ENCODE measurements around the gene BCCIP.

Gene BCCIP

DNA sequence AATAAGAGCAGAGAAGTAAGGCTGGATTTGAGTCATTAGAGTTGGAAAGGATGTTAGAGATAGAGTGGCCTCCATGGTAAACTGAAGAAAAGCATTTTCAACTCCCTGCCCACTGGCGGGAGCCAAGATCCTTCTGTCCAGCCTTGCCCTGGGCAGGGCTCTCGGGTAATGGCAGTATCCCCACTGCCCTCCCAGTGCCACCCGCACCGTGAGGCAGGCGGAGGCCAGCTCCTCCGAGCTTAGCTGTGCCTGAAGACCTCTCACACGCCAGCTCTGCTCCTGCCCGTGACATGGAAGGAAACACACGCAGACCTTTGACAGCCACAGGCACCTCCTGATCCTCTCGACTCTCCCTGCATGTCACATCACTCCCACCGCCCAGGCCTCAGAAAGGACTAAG is 22.3 kb downstream of the BCCIP start:
- DNase-seq, result no peak

DNA sequence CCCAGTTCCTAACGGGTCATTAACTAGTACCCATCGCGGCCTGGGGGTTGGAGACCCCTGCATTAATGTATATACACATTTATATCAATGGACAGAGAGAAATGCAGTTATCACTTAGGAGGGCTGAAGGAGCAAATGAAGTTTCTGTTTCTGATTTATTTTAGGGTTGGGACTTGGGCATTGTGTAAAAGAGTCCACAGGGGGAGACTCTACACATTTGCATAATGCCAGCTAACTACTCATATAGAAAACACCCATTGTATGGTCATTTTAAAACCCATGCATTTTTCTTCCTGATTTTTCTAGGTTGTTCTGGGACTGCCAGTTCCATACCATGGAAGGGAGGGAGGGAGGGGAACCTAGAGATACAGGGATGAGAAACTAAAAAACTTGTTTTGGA is 23.5 kb downstream of the BCCIP start:
- DNase-seq, result no peak

DNA sequence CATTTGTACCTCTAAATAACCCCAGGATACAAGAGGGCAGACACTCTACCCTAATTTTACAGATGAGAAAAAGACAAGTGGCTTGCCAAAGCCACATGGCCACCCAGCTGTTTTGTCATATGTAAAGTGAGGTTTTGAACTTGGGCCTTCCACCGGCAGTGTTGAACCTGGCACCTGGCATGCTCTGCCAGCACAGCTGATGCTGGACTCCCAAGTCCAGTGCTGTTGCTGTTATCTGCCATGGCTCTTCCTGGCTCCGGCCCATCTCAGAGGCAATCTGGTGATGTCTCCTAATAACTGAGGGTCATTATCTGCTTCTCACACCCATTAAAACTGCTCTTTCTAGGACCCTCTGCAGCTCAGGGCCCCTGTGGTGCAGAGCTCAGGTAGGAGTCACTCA is 25.0 kb downstream of the BCCIP start:
- no peak for DNase-seq

DNA sequence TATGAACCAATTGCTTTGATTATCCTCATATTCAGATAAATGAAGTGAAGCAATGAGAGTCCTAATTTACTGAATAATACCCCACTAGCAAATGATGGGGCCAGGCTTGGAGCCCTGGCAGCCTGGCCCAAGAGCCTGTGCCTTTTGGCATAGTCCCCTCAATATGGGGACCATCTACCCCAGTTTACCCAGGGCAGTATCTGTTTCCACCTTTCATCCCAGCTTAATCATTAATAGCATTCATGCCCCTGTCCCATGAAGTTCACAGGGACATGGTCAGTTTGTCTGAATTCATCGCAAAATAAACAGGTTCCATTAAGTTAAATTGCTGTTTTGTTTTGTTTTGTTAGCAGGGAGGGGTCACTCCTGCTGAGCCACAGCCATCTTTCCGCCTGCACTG is 25.5 kb downstream of the BCCIP start:
- DNase-seq, result no peak

DNA sequence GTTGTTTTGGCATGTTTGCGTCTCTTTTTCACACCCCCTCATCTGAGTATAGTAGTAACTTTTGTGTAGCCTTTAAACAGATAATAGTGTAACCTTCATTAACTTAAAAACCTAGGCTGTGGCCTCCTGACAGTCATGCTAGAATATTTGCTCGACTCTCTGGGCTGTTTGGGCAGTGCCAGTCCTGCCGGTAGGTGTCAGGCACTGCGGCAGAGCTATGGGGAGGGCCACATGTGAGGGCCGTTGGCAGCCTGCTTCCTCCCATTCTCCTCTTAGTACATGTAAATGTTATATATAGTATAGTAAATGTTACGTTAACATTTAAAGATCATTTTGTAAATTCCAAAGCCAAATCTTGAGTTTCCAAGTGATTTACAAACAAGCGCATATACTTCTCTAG is 26.1 kb downstream of the BCCIP start:
- no peak for DNase-seq

DNA sequence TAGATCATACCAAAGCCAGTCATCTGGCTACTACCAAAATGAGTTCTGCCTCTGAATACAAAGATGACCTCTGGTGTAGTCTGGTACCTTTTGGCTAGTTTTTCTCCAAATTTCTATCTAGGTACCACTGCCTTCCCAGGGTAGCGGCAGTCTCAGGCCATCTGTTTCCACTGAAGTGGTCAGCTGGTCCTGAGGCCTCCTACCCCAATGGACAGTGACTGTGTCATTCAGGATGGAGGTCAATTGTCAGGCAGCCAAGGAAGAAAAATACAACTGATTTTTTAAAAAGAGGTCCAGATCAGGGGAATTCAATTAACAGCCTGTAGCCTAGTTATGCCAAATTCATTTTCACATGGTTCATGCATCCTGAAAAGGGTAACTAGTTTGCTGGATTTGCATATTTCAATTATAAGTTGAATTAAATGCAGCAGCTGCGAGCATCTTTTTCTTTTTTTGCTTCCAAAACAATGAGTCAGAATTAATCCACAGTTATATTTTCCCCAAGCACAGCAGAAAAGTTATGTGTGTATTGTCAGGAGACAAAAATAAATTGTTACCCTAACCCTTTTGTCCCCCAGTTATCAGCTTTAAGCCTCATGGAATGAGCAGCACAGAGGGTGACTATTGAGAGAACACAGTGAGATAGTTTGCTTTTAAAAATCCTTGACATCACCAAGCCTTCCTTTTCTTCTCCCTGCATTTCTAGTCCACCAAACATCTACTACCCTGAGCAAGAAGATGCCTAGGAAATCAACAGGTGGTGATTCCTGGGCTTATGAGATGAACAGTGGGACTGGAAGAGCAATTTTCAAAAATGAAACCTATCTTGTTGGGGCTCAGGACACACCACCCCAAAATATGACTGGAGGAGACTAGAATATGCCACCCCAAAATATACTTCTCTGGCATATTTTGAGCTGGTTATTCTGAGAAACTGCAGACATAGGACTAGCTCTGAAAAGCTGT is 27.7 kb downstream of the BCCIP start:
- no peak for DNase-seq

DNA sequence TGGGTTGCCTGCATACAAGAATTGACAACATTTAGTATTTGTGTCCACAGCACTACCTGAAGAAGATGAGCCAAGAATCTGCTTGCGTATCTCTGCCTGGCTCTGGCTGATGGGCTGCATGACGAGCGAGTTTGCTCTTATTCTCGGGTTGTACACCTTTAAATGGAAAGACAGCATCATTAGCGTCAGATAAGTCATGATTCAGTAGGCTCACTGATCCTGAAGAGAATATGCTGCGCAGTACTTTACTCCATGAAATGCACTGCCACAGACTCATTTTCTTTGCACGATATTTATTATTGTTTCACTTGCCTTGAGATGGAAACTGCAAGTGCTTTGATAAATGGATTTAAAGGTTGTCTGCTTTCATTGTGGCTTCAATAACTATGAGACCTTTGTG is 29.1 kb downstream of the BCCIP start:
- DNase-seq, result no peak

DNA sequence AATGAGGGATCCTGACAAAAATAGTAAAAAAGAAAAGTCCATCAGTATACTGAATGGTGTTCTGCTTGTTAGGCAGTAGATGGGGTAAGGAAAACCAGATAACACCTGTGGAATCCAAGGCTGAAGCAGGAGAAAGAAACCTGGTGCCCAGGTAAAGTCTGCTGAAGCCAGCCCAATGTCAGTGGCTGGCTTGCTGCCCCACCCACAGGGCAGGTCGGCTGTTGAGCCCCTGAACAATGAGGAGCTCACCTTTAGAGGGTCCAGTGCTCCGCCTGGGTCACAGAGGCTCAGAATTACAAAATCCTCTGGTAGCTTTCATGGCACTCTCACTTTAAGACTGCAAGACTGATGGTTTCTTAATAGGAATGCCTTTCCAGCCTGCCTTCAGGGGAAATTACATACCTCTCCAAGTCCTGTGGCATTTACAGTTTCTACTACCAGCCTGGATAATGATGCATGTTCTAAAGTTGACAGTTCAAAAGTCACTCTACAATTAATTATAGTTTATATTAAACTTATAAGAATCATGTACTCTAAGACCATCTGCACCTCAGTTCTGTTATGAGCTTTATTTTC is 33.9 kb downstream of the BCCIP start:
- DNase-seq, result no peak

DNA sequence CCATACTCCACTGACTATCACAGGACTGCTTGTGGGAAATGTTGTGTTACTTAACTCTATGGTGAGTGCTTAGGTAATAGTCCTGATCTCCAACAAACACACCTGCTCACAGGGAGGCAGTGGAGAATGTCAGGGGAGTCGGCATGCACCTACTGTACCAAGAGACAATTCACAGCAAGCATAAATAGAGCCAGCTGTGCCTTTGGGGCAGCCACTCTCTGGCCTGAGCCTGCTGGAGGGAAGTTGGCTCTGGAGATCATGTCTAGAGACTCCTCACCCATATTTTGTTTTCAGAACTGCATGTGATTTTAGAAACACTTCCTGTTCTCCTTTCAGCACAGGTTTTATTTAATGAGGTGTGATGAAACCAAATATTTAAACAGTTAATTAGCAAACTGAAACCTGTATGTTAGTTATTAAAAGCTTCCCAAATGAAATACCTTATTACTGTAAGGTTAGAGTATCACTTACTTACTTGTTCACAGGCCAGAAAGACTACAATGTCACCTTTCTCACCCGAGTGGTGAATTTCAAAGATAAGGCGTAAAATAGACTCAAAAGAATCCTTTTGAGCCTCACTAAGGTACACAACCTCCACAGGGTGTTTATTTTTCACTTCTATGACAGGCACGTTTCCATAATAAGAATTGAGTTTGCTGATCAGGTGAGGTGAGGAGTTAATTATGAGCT is 35.9 kb downstream of the BCCIP start:
- DNase-seq, result no peak

DNA sequence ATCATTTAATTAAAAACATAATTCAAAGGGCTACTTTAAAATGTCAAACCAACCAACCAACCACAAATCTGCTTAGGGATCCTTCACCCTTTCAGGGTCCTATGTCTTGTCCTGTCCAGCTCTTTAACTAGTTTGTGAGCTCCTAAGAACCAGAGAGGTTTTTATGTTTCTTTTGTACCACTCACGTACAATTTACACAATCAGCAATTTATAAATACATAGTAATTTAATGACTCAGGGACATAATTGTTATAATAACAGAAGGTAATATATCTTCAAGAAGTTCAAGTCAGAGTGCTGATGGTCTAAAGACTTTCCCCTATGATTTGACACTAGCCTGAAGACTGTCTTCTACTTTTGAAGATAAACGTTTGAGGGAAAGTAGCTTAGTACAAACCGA is 41.8 kb downstream of the BCCIP start:
- DNase-seq, result no peak

DNA sequence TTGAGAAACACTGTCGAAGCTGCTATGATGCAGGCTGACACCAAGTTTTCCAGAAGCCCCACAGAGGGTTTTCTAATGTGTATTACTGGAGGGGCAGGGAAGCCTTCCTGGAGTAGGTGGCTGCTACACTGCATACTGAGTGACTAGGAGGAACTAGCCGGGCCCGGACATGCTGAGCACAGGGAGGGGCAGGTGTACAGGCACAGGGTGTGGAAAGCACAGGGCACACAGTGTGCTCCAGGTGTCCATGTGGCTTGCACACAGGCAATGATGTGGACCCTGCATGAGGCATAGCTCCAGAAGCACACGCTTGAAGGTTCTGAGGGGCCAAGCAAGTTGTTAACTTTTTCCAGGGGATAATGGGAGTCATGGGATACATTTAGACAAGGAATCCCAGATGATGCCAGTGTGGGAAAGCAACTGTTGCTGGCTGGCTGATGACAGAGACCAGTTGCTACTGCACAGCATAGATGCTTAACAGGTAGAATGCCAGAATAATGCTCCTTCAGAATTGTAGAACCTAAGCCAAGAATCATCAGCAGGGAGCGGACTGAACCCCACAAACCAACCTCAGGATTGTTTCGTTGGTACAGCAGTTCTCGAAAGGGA is 43.2 kb downstream of the BCCIP start:
- DNase-seq, result no peak

DNA sequence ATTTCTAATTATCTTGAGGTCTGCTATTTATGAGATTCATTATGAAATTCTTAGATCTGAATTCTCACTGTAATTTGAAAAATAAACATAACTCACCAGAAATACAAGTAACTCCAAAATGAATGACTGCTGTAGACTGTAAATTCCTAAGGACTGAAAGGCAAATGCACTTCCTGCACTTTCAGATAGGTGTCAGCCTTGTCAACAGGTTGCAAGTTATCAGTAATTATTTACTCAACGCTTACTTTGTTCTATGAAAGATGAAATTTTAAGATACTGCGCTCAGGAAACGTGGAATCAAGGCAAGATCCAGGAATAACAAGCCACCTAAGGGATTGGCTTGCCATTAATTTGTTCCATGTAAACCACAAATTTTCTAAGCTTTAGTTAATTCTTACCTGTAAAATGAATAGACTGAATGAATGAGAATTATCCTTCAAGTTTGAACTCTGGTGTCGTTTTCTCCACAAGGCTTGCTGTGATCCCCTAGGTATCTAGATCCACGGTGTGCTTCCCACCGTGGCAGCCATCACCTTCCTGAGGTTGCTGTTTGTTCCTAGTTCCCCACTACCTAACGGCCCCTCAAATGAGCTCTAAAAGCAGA is 45.1 kb downstream of the BCCIP start:
- no peak for DNase-seq

DNA sequence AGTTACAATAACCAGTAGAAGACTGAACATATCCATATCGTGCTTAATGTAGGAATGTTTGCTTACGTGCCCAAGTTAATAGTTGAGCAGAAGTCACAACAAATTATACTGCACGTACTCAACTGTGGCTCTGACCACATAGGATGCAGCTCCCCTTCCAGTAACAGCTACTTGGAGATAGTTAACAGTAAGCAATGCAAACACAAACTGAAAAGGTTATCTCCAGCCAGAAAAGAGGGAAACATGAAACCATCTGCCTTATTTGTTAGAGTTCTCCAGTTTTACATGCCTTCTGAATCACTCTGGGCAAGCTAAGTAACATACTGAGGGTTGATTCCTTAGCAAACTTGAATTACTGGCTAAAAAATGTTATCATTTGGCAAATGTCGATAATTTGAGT is 48.0 kb downstream of the BCCIP start:
- no peak for DNase-seq

DNA sequence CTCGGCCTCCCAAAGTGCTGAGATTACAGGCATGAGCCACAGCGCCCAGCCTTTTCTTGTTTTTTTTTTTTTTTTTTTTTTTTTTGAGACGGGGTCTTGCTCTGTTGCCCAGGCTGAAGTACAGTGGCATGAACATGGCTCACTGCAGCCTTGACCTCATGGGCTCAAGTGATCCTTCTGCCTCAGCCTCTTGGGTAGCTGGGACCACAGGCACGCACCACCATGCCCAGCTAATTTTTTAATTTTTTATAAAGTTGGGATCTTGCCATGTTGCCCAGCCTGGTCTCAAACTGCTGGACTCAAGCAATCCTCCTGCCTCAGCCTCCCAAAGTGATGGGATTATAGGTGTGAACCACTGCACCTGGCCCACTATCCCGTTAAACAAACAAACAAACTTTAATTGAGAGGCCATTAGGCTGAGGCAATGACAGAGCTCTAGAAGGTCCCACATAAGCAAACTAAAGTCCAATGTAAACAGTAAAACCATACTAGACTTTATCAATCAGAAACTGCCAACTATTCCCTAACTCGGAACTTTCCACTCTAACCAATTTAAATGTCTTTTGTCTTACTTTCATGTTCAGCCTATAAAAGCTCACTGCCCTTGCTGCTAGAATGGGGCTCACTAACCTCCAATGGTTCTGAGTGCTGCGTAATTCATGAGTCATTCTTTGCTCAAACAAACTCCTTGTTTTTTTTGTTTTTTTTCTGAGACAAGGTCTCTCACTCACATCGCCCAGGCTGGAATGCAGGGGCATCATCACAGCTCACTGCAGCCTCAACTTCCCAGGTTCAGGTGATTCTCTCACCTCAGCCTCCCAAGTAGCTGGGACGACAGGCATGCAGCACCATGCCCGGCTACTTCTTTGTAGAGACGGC is 55.9 kb downstream of the BCCIP start:
- DNase-seq, result no peak

DNA sequence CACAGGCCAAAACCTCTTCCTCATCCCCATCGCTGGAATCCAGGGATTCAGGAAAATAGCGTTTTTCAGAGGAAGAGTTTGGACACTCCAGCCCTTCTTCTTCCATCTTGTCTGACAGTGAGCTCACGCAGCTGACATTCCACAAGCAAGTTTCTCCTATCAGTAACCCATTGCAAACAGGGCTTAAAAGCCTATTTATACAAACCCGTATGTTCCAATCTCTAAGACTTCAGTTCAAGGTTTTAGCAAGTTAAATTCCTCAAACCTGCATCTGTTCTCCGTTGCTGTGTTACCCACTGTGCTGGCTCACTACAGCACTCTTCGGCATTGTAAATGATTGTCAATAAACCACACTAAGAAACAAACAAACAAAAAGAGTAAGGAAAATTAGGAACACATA is 57.4 kb downstream of the BCCIP start:
- DNase-seq, result no peak

DNA sequence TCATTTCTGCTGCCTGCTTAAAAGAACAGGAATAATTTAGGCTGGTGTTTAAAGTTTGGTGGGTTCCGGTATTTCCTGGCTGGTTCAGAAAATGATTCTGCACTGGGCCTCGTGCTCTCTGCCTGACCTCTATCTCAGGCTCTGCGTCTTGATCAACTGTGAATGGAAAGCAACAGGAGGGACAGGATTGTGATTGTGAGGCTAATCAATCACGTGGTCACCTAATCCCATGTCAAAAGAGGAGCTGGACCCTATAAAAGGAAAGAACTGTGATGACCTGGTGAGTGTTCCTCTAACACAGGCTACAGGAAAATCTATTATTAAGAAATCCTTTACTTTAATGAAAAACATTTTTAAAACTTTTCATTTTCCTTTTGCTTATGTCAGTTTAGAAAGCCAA is 57.8 kb downstream of the BCCIP start, which contains the start of gene DHX32:
DHX32 (minus strand) TSS at position 101 of the 400 bp plus-strand sequence. CDS start 468 bp downstream, outside the sequence.
- DNase-seq, result no peak

DNA sequence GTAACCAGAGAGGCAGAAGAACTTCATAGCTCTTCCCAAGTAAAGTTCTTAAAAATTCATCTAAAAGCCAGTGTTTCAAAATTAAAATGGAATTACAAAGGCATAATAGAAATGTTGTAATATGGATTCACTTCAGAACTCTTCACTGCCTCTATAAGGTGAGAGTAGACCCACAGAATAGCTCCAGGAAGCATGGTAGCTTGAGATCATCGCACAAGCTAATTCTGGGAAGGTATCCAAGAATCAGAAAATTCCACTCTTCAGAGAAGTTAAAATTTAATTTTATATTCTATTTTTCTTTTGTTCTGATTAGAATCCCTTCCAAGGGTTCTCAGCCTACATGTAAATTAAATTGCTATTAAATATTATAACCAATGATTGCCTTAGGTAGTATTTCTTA is 59.2 kb downstream of the BCCIP start:
- no peak for DNase-seq

DNA sequence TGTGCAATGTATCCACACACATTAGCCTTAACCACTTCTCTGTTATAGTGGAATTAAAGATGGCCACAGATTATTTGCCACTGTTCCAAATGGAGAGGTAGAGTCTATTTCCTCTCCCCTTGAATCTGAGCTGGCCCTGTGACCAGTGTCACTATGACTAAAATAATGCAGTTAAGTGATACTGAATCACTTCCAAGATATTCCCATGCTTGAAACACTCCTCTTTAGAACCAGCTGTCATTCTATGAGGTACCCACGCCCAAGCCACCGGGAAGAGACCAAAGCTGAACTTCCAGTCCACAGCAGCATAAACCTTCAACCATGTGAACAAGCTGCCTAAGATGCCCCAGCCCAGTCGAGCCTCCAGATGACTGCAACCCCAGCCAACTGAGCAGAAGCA is 59.9 kb downstream of the BCCIP start:
- no peak for DNase-seq
